Neuronal stem cell (in vitro differentiated cells): ENCODE results near the gene SLC19A1.

Source experiments
- DNase-seq: peaks from one replicate; pipeline ENCODE4 v3.0.0-alpha.2; 2013; ENCODE audit warnings: low spot score
- H2AFZ ChIP-seq: one replicate; pipeline ENCODE4 v1.6.1; 2013; ENCODE audit warnings: mild to moderate bottlenecking, low read length, inconsistent platforms
- H2AK5ac ChIP-seq: 2 replicates; pipeline ENCODE4 v1.6.1; 2013; ENCODE audit warnings: low read depth, mild to moderate bottlenecking, inconsistent platforms, low read length, moderate library complexity, mixed read lengths
- H2BK120ac ChIP-seq: 2 replicates; pipeline ENCODE4 v1.6.1; 2013; ENCODE audit warnings: low read depth, mild to moderate bottlenecking, inconsistent platforms, low read length, moderate library complexity, mixed read lengths
- H2BK12ac ChIP-seq: one replicate; pipeline ENCODE4 v1.6.1; 2013; ENCODE audit warnings: low read length, inconsistent platforms
- H2BK15ac ChIP-seq: 2 replicates; pipeline ENCODE4 v1.6.1; 2013; ENCODE audit warnings: mild to moderate bottlenecking, low read length, inconsistent platforms, mixed read lengths
- H2BK5ac ChIP-seq: one replicate; pipeline ENCODE4 v1.6.1; 2013; ENCODE audit warnings: inconsistent platforms, mild to moderate bottlenecking, low read length, moderate library complexity
- H3K14ac ChIP-seq: one replicate; pipeline ENCODE4 v1.6.1; 2013; ENCODE audit warnings: low read length, inconsistent platforms
- H3K18ac ChIP-seq: 2 replicates; pipeline ENCODE4 v1.6.1; 2013; ENCODE audit warnings: low read length, inconsistent platforms
- H3K23ac ChIP-seq: 2 replicates; pipeline ENCODE4 v1.6.1; 2013; ENCODE audit warnings: low read depth, mild to moderate bottlenecking, mixed read lengths, low read length, inconsistent platforms; ENCODE audit not compliant: poor library complexity
- H3K27ac ChIP-seq: replicated peaks from 3 replicates; pipeline ENCODE4 v1.5.1; 2013; ENCODE audit warnings: low read length, inconsistent platforms
- H3K27me3 ChIP-seq, 3 experiments: 2 replicates each; pipeline ENCODE4 v1.6.1; 2013; ENCODE audit warnings: low read length in 3 of 3, mild to moderate bottlenecking in 2 of 3, inconsistent platforms in 1 of 3, low read depth in 1 of 3, mixed read lengths in 1 of 3, moderate library complexity in 1 of 3; ENCODE audit not compliant: control insufficient read depth in 3 of 3, insufficient read depth in 3 of 3
- H3K36me3 ChIP-seq, 2 donors: replicated peaks in 1 of 2; 2 replicates each; pipeline ENCODE4 v1.6.1; 2013; ENCODE audit warnings: low read length in 2 of 2; ENCODE audit not compliant: control insufficient read depth in 2 of 2, insufficient read depth in 2 of 2
- H3K4ac ChIP-seq: 2 replicates; pipeline ENCODE4 v1.6.1; 2013; ENCODE audit warnings: inconsistent platforms, mild to moderate bottlenecking, low read length, moderate library complexity
- H3K4me1 ChIP-seq, 2 donors: 1 replicate in 1 of 2; 2 replicates in 1 of 2; pipeline ENCODE4 v1.6.1; 2013; ENCODE audit warnings: low read length in 2 of 2, low read depth in 1 of 2; ENCODE audit not compliant: control insufficient read depth in 2 of 2, insufficient read depth in 1 of 2
- H3K4me2 ChIP-seq: one replicate; pipeline ENCODE4 v1.6.1; 2013; ENCODE audit warnings: mild to moderate bottlenecking, low read length, inconsistent platforms; ENCODE audit not compliant: insufficient read depth, poor library complexity, severe bottlenecking
- H3K4me3 ChIP-seq, 2 donors: 2 replicates each; pipeline ENCODE4 v1.5.1; 2013; ENCODE audit warnings: low read length in 2 of 2, mild to moderate bottlenecking in 2 of 2, inconsistent platforms in 1 of 2, moderate library complexity in 1 of 2
- H3K79me1 ChIP-seq: one replicate; pipeline ENCODE4 v1.6.1; 2013; ENCODE audit warnings: low read depth, mild to moderate bottlenecking, inconsistent platforms, low read length, moderate library complexity
- H3K9ac ChIP-seq: one replicate; pipeline ENCODE4 v1.6.1; 2013; ENCODE audit warnings: mild to moderate bottlenecking, low read depth, low read length, inconsistent platforms; ENCODE audit not compliant: poor library complexity
- H3K9me3 ChIP-seq, 2 donors: replicated peaks in 1 of 2; 2 replicates each; pipeline versions ENCODE3 to v1.6.1; 2013; ENCODE audit warnings: low read length in 2 of 2, mild to moderate bottlenecking in 2 of 2, inconsistent platforms in 1 of 2, low read depth in 1 of 2, mixed read lengths in 1 of 2, moderate library complexity in 1 of 2; ENCODE audit not compliant: control insufficient read depth in 2 of 2, insufficient read depth in 1 of 2
- H4K8ac ChIP-seq: one replicate; pipeline ENCODE4 v1.6.1; 2013; ENCODE audit warnings: low read depth, mild to moderate bottlenecking, inconsistent platforms, low read length, moderate library complexity
- H4K91ac ChIP-seq: one replicate; pipeline ENCODE4 v1.6.1; 2013; ENCODE audit warnings: low read length, low read depth, mild to moderate bottlenecking, inconsistent platforms; ENCODE audit not compliant: poor library complexity
- WGBS, 2 donors: extraction: QIAGEN DNeasy Blood & Tissue Kit; methylation state at CpG; one replicate each; pipeline ENCODE4 v1.1.7; 2013; ENCODE audit warnings: missing lambda C conversion rate in 2 of 2, mixed read lengths in 1 of 2; ENCODE audit not compliant: insufficient read length in 2 of 2, insufficient replicate concordance in 1 of 2; ENCODE audit errors: extremely low coverage in 2 of 2; 5-methylcytosine and 5-hydroxymethylcytosine counted together

The SLC19A1 gene

GRCh38 chr21:45534636-45535331 is 7.5 kb downstream of the SLC19A1 start:
- Histone ChIP-seq H3K36me3 (peaks cover 9 to 24% of the 10 kb centered on the region in 2 donors), H2BK120ac (no peak overlapping the region), H3K27me3 (peaks cover 0 to 3% (median 0%) of the 10 kb centered on the region in 3 experiments), H2BK15ac (no peak overlapping the region), H3K4me1 (peaks cover 0 to 6% of the 10 kb centered on the region in 2 donors), H3K79me1 (peaks cover 41% of the 10 kb centered on the region), H2AFZ (no peak overlapping the region), H4K8ac (no peak overlapping the region), H3K9me3 (peaks cover 0 to 6% of the 10 kb centered on the region in 2 donors), H3K18ac (no peak overlapping the region), H3K23ac (no peak overlapping the region), H4K91ac (no peak overlapping the region), H3K9ac (peak overlapping the region; percentile 53), H2BK5ac (no peak overlapping the region), H2AK5ac (no peak overlapping the region), H3K14ac (peak overlapping the region; percentile 63), H3K4ac (no peak overlapping the region), H3K4me3 (peak overlapping the region in 1 of 2 donors; percentile 10), H3K27ac (no peak overlapping the region), H3K4me2 (no peak overlapping the region), H2BK12ac (no peak overlapping the region)
- no peak for DNase-seq
- no CpG with 5 or more reads among the region's 28 CpGs for WGBS, 2 donors

GRCh38 chr21:45533846-45534635 is 8.2 kb downstream of the SLC19A1 start:
- no peak overlapping the region for H3K4ac ChIP-seq
- H3K9ac ChIP-seq, result peak overlapping the region; percentile 53
- H3K27me3 ChIP-seq, result peaks cover 0 to 3% (median 0%) of the 10 kb centered on the region in 3 experiments
- DNase-seq, result no peak
- no peak overlapping the region for H2BK120ac ChIP-seq
- H4K8ac ChIP-seq, result peak overlapping the region; percentile 43
- H3K18ac ChIP-seq, result peak overlapping the region; percentile 71
- no peak overlapping the region for H3K27ac ChIP-seq
- peaks cover 43% of the 10 kb centered on the region for H3K79me1 ChIP-seq
- H4K91ac ChIP-seq, result no peak overlapping the region
- H2AFZ ChIP-seq, result no peak overlapping the region
- H3K14ac ChIP-seq, result no peak overlapping the region
- no peak overlapping the region for H2BK12ac ChIP-seq
- H3K9me3 ChIP-seq, result peaks cover 0 to 11% of the 10 kb centered on the region in 2 donors
- no peak overlapping the region for H3K23ac ChIP-seq
- peaks cover 16 to 32% of the 10 kb centered on the region in 2 donors for H3K36me3 ChIP-seq
- no peak overlapping the region for H2AK5ac ChIP-seq
- peaks cover 0 to 7% of the 10 kb centered on the region in 2 donors for H3K4me1 ChIP-seq
- peak overlapping the region; percentile 24 for H2BK5ac ChIP-seq
- no peak overlapping the region for H3K4me3 ChIP-seq
- no peak overlapping the region for H3K4me2 ChIP-seq
- H2BK15ac ChIP-seq, result no peak overlapping the region
- WGBS, 2 donors, result no CpG with 5 or more reads among the region's 20 CpGs

DNA sequence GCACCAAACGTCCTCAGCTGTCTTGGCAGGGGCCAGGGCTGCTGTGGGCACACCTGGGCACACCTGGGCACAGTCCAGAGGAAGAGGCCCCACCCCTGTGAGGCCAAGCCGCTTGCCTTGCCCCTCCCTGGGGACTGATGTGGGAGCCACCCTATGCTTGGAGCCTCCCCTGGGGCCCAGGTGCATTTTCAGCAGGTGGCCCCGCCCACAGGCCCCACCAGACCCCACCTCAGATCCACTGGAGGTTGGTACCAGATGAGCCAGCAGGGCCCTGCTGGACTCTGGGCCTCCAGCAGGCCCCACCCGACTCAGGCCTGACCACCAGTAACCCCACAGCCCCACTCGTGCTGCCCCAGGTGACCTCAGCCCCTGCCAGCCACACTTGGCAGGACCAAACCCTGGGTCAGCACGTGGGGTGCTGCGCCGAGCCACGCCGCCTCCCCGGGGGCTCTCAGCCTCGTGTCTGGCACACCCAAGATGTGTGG is 8.8 kb downstream of the SLC19A1 start:
- H3K27ac ChIP-seq, result no peak overlapping the region
- H3K27me3 ChIP-seq, result peaks cover 0 to 3% (median 0%) of the 10 kb centered on the region in 3 experiments
- H2AFZ ChIP-seq, result no peak overlapping the region
- H4K8ac ChIP-seq, result no peak overlapping the region
- peak overlapping the region; percentile 24 for H2BK5ac ChIP-seq
- H3K23ac ChIP-seq, result no peak overlapping the region
- peaks cover 20 to 35% of the 10 kb centered on the region in 2 donors for H3K36me3 ChIP-seq
- H3K4me3 ChIP-seq, result no peak overlapping the region
- H2BK15ac ChIP-seq, result no peak overlapping the region
- no CpG with 5 or more reads among the region's 12 CpGs for WGBS, 2 donors
- no peak overlapping the region for H2AK5ac ChIP-seq
- no peak overlapping the region for H2BK120ac ChIP-seq
- H3K18ac ChIP-seq, result no peak overlapping the region
- peaks cover 42% of the 10 kb centered on the region for H3K79me1 ChIP-seq
- no peak overlapping the region for H3K14ac ChIP-seq
- no peak overlapping the region for H3K9ac ChIP-seq
- H3K4ac ChIP-seq, result no peak overlapping the region
- DNase-seq, result no peak
- H3K4me2 ChIP-seq, result no peak overlapping the region
- H4K91ac ChIP-seq, result no peak overlapping the region
- H3K4me1 ChIP-seq, result peaks cover 0 to 7% of the 10 kb centered on the region in 2 donors
- H3K9me3 ChIP-seq, result peaks cover 0 to 11% of the 10 kb centered on the region in 2 donors
- no peak overlapping the region for H2BK12ac ChIP-seq
